ENCODE results near the gene MYNN.

GRCh38 chr3:169822540-169822939 is 49.3 kb downstream of the MYNN start:
- TF ChIP-seq CTCF (IDR thresholded peaks at IDR 0.05) = no peak
- TF ChIP-seq ZFX (IDR thresholded peaks at IDR 0.05; ENCODE audit: borderline replicate concordance) = no peak

Measured in 22Rv1 (cell line).